A549 (cell line): Measurements from ENCODE around the gene AQP6. TPM values are rescaled to one million over a fixed set of nuclear protein-coding genes. Genes with fewer than 3 reads are reported as not detected.

ENCODE experiments used
- ATAC-seq, 2 experiments: fragments of 200-7000 bp in 1 of 2; fragments of >200 bp in 1 of 2; cut with Nextera tagmentation in 1 of 2; cut with Tn5 transposase in 1 of 2; 3 replicates each; pipeline versions ENCODE4 v1.8.0 to v1.9.1; 2018 to 2020; ENCODE audit warnings: mild to moderate bottlenecking in 1 of 2, moderate library complexity in 1 of 2
- CTCF ChIA-PET: fragments of 300-600 bp; sonication (Branson Sonifier 250); formaldehyde crosslinking; extraction: SDS; loops from one replicate; lab custom pipeline; 2021; ENCODE audit warnings: antibody characterized with exemption, inconsistent platforms; lab: Yijun Ruan, JAX
- POLR2A ChIA-PET: fragments of 350-600 bp; formaldehyde crosslinking; extraction: SDS; loops from one replicate; lab custom pipeline; 2021; ENCODE audit warnings: antibody characterized with exemption, inconsistent platforms; lab: Yijun Ruan, JAX
- DNase-seq, 2 experiments: peaks; one replicate each; pipeline versions ENCODE4 v3.0.0 to v3.0.0-alpha.2; 2011 to 2016; ENCODE audit warnings: low read depth in 1 of 2, low spot score in 1 of 2
- FAIRE-seq: peaks from 2 replicates; lab custom pipeline; 2011; peaks lifted over from hg19 to GRCh38; lab: Jason Lieb, UNC
- H3K27ac ChIP-seq, 2 experiments: fragments of >200 bp; sonication (Bioruptor Twin); formaldehyde crosslinking; 3 replicates each; pipeline ENCODE4 v1.5.1; 2016 to 2017
- H3K4me1 ChIP-seq: fragments of >200 bp; sonication (Bioruptor Twin); formaldehyde crosslinking; 3 replicates; pipeline ENCODE4 v1.6.1; 2016
- H3K4me2 ChIP-seq: fragments of >200 bp; sonication (Bioruptor Twin); formaldehyde crosslinking; 3 replicates; pipeline ENCODE4 v1.6.1; 2016
- H3K4me3 ChIP-seq: fragments of >200 bp; sonication (Bioruptor Twin); formaldehyde crosslinking; 3 replicates; pipeline ENCODE4 v1.5.1; 2016
- H3K9me3 ChIP-seq: fragments of >200 bp; sonication (Bioruptor Twin); formaldehyde crosslinking; 3 replicates; pipeline ENCODE4 v1.6.1; 2016
- BHLHE40 ChIP-seq: IDR thresholded peaks from 2 replicates; pipeline ENCODE4 v1.6.1; 2012; ENCODE audit warnings: low read depth, low read length, inconsistent platforms
- CBX2 ChIP-seq: fragments of 200-600 bp; sonication (generic); IDR thresholded peaks from 2 replicates; pipeline ENCODE4 v1.6.1; 2016; ENCODE audit warnings: low read depth, mild to moderate bottlenecking, borderline replicate concordance
- CEBPB ChIP-seq, 2 experiments: fragments of >200 bp in 1 of 2; sonication (Bioruptor Twin) in 1 of 2; formaldehyde crosslinking in 1 of 2; IDR thresholded peaks; 2 replicates each; pipeline ENCODE4 v1.6.1; 2012 to 2016
- CHD4 ChIP-seq: fragments of 200-600 bp; sonication (generic); IDR thresholded peaks from 2 replicates; pipeline ENCODE4 v1.6.1; 2016; ENCODE audit warnings: antibody characterized with exemption, mild to moderate bottlenecking, borderline replicate concordance
- CTCF ChIP-seq: fragments of >200 bp; sonication (Bioruptor Twin); formaldehyde crosslinking; IDR thresholded peaks from 3 replicates; pipeline ENCODE4 v1.5.1; 2016
- EHMT2 ChIP-seq: fragments of 200-600 bp; sonication (generic); IDR thresholded peaks from 2 replicates; pipeline ENCODE4 v1.6.1; 2016; ENCODE audit warnings: antibody characterized with exemption, low read depth, mild to moderate bottlenecking, moderate library complexity
- ESRRA ChIP-seq: fragments of 150-350 bp; IDR thresholded peaks from 2 replicates; pipeline ENCODE4 v1.6.1; 2014; ENCODE audit warnings: mild to moderate bottlenecking, low read length, borderline replicate concordance
- FOXS1 ChIP-seq: fragments of 250-450 bp; sonication (Bioruptor Pico); IDR thresholded peaks from 2 replicates; pipeline ENCODE4 v1.5.0; 2020; ENCODE audit warnings: mild to moderate bottlenecking, moderate library complexity
- HES2 ChIP-seq: fragments of >200 bp; sonication (Bioruptor Twin); formaldehyde crosslinking; IDR thresholded peaks from 2 replicates; pipeline ENCODE4 v1.6.1; 2016
- HOXB13 ChIP-seq: fragments of 250-450 bp; sonication (Bioruptor Pico); IDR thresholded peaks from 2 replicates; pipeline ENCODE4 v1.5.0; 2020; ENCODE audit warnings: low read depth, mild to moderate bottlenecking, moderate library complexity
- HOXB5 ChIP-seq: fragments of 250-450 bp; sonication (Bioruptor Pico); IDR thresholded peaks from 2 replicates; pipeline ENCODE4 v1.5.0; 2020; ENCODE audit warnings: mild to moderate bottlenecking, moderate library complexity
- JUN ChIP-seq, 2 experiments: fragments of >200 bp; sonication (Bioruptor Twin); formaldehyde crosslinking; IDR thresholded peaks; 2 replicates in 1 of 2; 3 replicates in 1 of 2; pipeline ENCODE4 v1.6.1; 2016 to 2017
- MAZ ChIP-seq: fragments of 150-350 bp; IDR thresholded peaks from 2 replicates; pipeline ENCODE4 v1.6.1; 2014; ENCODE audit warnings: antibody characterized with exemption, low read depth, low read length, borderline replicate concordance
- NPAS2 ChIP-seq: fragments of 250-450 bp; sonication (Bioruptor Pico); IDR thresholded peaks from 2 replicates; pipeline ENCODE4 v1.8.0; 2022; ENCODE audit warnings: mild to moderate bottlenecking, moderate library complexity, borderline replicate concordance
- PBX3 ChIP-seq: IDR thresholded peaks from 2 replicates; pipeline ENCODE4 v1.6.1; 2012
- POLR2A ChIP-seq: IDR thresholded peaks from 2 replicates; pipeline ENCODE4 v1.6.1; 2012; ENCODE audit warnings: mild to moderate bottlenecking, low read length
- POLR2AphosphoS2 ChIP-seq: conservative IDR thresholded peaks from 2 replicates; pipeline ENCODE4 v1.6.1; 2012; ENCODE audit warnings: low read length, improper control_type of control experiment, inconsistent platforms
- RAD21 ChIP-seq, 2 experiments: fragments of >200 bp in 1 of 2; sonication (Bioruptor Twin) in 1 of 2; formaldehyde crosslinking in 1 of 2; IDR thresholded peaks in 1 of 2; conservative IDR thresholded peaks in 1 of 2; 2 replicates in 1 of 2; 3 replicates in 1 of 2; pipeline ENCODE4 v1.6.1; 2012 to 2018; ENCODE audit warnings: inconsistent platforms in 1 of 2
- RARB ChIP-seq: fragments of 250-450 bp; sonication (Bioruptor Pico); IDR thresholded peaks from 2 replicates; pipeline ENCODE4 v1.8.0; 2021; ENCODE audit warnings: mild to moderate bottlenecking, moderate library complexity
- RCOR1 ChIP-seq: fragments of 150-350 bp; IDR thresholded peaks from 2 replicates; pipeline ENCODE4 v1.6.1; 2014; ENCODE audit warnings: antibody characterized with exemption, low read length, low read depth
- SREBF2 ChIP-seq: fragments of 450-650 bp; IDR thresholded peaks from 2 replicates; pipeline ENCODE4 v1.6.1; 2014; ENCODE audit warnings: mild to moderate bottlenecking, moderate library complexity
- ZC3H11A ChIP-seq: fragments of 450-650 bp; IDR thresholded peaks from 2 replicates; pipeline ENCODE4 v1.6.1; 2014; ENCODE audit warnings: antibody characterized with exemption, mild to moderate bottlenecking
- ZNF302 ChIP-seq: fragments of 250-450 bp; sonication (Bioruptor Pico); IDR thresholded peaks from 2 replicates; pipeline ENCODE4 v1.9.0; 2021; ENCODE audit warnings: inconsistent platforms, mild to moderate bottlenecking, moderate library complexity
- WGBS: methylation state at CpG from one replicate; pipeline ENCODE4 v1.1.6; 2017; ENCODE audit errors: missing lambda C conversion rate; 5-methylcytosine and 5-hydroxymethylcytosine counted together
- polyA plus RNA-seq, 4 experiments: library from polyadenylated mRNA; depleted of rRNA in 3 of 4; stranded (reverse); fragments of >200 nt; fragmentation: RNase III in 1 of 4; extraction: RNeasy Plus Mini Kit Qiagen cat#74134 plus additional on column Dnase treatment in 1 of 4; gene quantifications; 2 replicates in 3 of 4; 3 replicates in 1 of 4; pipeline ENCODE4 v1.2.3, GENCODE V29; 2011 to 2017
- TF ChIP-seq, protein P1 (sequence below): fragments of 200-600 bp; sonication (generic); IDR thresholded peaks from 2 replicates; pipeline ENCODE4 v1.6.1; 2016; ENCODE audit warnings: antibody characterized with exemption, mild to moderate bottlenecking, moderate library complexity
- TF ChIP-seq, protein P2 (sequence below): IDR thresholded peaks from 2 replicates; pipeline ENCODE4 v1.6.1; 2012; ENCODE audit warnings: low read depth, borderline replicate concordance

AQP6 gene
- polyA plus RNA-seq, 2 of the 4 experiments (the other 2 are of a cell fraction), result 0.05 TPM; not detected in 1

DNA sequence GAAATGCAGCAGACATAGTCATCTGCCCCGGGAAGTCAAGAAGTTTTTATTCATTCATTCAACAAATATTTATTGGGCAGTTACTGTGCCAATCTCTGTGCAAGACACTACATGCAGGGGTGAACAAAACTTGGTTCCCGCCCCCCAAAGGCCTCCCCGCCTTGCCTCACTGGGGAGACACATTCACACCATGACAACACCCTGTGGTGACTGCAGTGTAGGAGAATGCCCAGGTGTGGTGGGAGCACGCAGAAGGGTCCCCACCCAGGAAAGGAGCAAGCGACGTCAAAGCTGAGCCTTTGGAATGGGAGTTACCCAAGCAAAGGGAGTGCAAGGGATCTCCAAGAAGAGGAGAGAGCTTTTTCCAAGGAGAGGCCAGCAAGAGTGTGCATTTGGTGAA lies 1.6 kb upstream of the AQP6 start:
- TF ChIP-seq PBX3 (no peak), HES2 (no peak), ZNF302 (CRISPR knock-in tag) (no peak), JUN (IDR thresholded peaks at IDR 0.05) (no peak), CTCF (no peak), RCOR1 (no peak), EHMT2 (no peak), HOXB5 (CRISPR knock-in tag) (no peak), RARB (CRISPR knock-in tag) (no peak), SREBF2 (no peak), CEBPB (IDR thresholded peaks at IDR 0.05) (no peak), MAZ (no peak), ESRRA (no peak), FOXS1 (CRISPR knock-in tag) (no peak), HOXB13 (CRISPR knock-in tag) (no peak), POLR2AphosphoS2 (no peak), NPAS2 (CRISPR knock-in tag) (no peak), CHD4 (no peak)
- TF ChIP-seq, protein P1, sequence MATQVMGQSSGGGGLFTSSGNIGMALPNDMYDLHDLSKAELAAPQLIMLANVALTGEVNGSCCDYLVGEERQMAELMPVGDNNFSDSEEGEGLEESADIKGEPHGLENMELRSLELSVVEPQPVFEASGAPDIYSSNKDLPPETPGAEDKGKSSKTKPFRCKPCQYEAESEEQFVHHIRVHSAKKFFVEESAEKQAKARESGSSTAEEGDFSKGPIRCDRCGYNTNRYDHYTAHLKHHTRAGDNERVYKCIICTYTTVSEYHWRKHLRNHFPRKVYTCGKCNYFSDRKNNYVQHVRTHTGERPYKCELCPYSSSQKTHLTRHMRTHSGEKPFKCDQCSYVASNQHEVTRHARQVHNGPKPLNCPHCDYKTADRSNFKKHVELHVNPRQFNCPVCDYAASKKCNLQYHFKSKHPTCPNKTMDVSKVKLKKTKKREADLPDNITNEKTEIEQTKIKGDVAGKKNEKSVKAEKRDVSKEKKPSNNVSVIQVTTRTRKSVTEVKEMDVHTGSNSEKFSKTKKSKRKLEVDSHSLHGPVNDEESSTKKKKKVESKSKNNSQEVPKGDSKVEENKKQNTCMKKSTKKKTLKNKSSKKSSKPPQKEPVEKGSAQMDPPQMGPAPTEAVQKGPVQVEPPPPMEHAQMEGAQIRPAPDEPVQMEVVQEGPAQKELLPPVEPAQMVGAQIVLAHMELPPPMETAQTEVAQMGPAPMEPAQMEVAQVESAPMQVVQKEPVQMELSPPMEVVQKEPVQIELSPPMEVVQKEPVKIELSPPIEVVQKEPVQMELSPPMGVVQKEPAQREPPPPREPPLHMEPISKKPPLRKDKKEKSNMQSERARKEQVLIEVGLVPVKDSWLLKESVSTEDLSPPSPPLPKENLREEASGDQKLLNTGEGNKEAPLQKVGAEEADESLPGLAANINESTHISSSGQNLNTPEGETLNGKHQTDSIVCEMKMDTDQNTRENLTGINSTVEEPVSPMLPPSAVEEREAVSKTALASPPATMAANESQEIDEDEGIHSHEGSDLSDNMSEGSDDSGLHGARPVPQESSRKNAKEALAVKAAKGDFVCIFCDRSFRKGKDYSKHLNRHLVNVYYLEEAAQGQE, result no peak
- TF ChIP-seq, all 56 proteins: peak for 0
- Histone ChIP-seq H3K4me3 (no peak overlapping the region), H3K9me3 (no peaks in the 10 kb centered on the region), H3K27ac (no peak overlapping the region), H3K4me1 (peaks cover 4% of the 10 kb centered on the region; the same call in 1 of the 3 replicates), H3K4me2 (no peak overlapping the region)
- ATAC-seq, result no peak
- ChIA-PET POLR2A (no interaction called here), CTCF (interaction anchor here (1.0 to 29.8 kb wide), 5 partner anchors 8 to 104 kb away, joined by 3 to 708 read pairs (median 15); partner anchors contain the start of genes ASIC1 and SMARCD1)
- 69% methylated on average over 6 of the region's 6 CpGs for WGBS
- no peak for FAIRE-seq
- DNase-seq, result no peak

- 86% methylated on average over 9 of the region's 9 CpGs for WGBS
- POLR2A ChIA-PET, result no interaction called here
- Histone ChIP-seq H3K4me2 (no peak overlapping the region), H3K9me3 (no peaks in the 10 kb centered on the region), H3K4me3 (no peak overlapping the region), H3K27ac (no peak overlapping the region), H3K4me1 (no peaks in the 10 kb centered on the region)
- CTCF ChIA-PET, result interaction anchor here (1.0 to 29.8 kb wide), 4 partner anchors 9 to 102 kb away, joined by 4 to 708 read pairs (median 171); partner anchors contain the start of genes ASIC1 and SMARCD1
- ATAC-seq, result no peak
- no peak for DNase-seq
- no peak for FAIRE-seq
- TF ChIP-seq CBX2 (no peak), BHLHE40 (no peak), POLR2A (no peak), HOXB13 (CRISPR knock-in tag) (no peak), RAD21 (conservative IDR thresholded peaks at IDR 0.05 in 1 of 2, IDR thresholded peaks at IDR 0.05 in 1 of 2) (no peak), PBX3 (no peak), JUN (IDR thresholded peaks at IDR 0.05) (no peak), ZC3H11A (no peak)
- TF ChIP-seq, protein P2, sequence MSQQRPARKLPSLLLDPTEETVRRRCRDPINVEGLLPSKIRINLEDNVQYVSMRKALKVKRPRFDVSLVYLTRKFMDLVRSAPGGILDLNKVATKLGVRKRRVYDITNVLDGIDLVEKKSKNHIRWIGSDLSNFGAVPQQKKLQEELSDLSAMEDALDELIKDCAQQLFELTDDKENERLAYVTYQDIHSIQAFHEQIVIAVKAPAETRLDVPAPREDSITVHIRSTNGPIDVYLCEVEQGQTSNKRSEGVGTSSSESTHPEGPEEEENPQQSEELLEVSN, result no peak
- TF ChIP-seq, protein P1, result no peak
Observed at GRCh38 chr12:49972129-49972528, 618 bp upstream of the AQP6 start.
